GM23248 (cell line): ENCODE data around the gene GGTLC1. TPM values are rescaled to one million over a fixed set of nuclear protein-coding genes. Genes with fewer than 3 reads are reported as not detected.
A peak's percentile ranks its signal among the peaks of the same experiment; 100 is the strongest.
"Not testable (repeated sequence)": the region's sequence is repeated elsewhere in the genome, so short reads cannot be mapped to it uniquely, and the experiment has no call there.

Experiments
- DNase-seq: peaks from one replicate; pipeline ENCODE4 v3.0.0-alpha.2; 2015
- H2AFZ ChIP-seq: fragments of 200-600 bp; sonication (generic); 2 replicates; pipeline ENCODE4 v1.6.1; 2016; ENCODE audit warnings: antibody characterized with exemption
- H3F3A ChIP-seq: fragments of 200-600 bp; sonication (generic); 2 replicates; pipeline ENCODE4 v1.6.1; 2016; ENCODE audit warnings: mild to moderate bottlenecking, antibody characterized with exemption, mixed run types; ENCODE audit not compliant: insufficient read depth
- H3K27ac ChIP-seq: fragments of 200-600 bp; sonication (generic); 2 replicates; pipeline ENCODE4 v1.5.1; 2016; ENCODE audit warnings: mild to moderate bottlenecking
- H3K27me3 ChIP-seq: fragments of 200-600 bp; sonication (generic); replicated peaks from 2 replicates; pipeline ENCODE4 v1.6.1; 2016; ENCODE audit warnings: mild to moderate bottlenecking; ENCODE audit not compliant: insufficient read depth
- H3K36me3 ChIP-seq: fragments of 200-600 bp; sonication (generic); 2 replicates; pipeline ENCODE4 v1.6.1; 2016; ENCODE audit warnings: low read depth, mild to moderate bottlenecking
- H3K4me1 ChIP-seq: fragments of 200-600 bp; sonication (generic); 2 replicates; pipeline ENCODE4 v1.6.1; 2016; ENCODE audit warnings: mild to moderate bottlenecking; ENCODE audit not compliant: insufficient read depth
- H3K4me2 ChIP-seq: fragments of 200-600 bp; sonication (generic); one replicate; pipeline ENCODE4 v1.6.1; 2016; ENCODE audit warnings: mild to moderate bottlenecking; ENCODE audit not compliant: unreplicated experiment
- H3K4me3 ChIP-seq: fragments of 200-600 bp; sonication (generic); 2 replicates; pipeline ENCODE4 v1.5.1; 2016; ENCODE audit warnings: mild to moderate bottlenecking
- H3K79me2 ChIP-seq: fragments of 200-600 bp; sonication (generic); 2 replicates; pipeline ENCODE4 v1.6.1; 2016; ENCODE audit warnings: mild to moderate bottlenecking; ENCODE audit not compliant: insufficient read depth
- H3K9ac ChIP-seq: fragments of 200-600 bp; sonication (generic); 2 replicates; pipeline ENCODE4 v1.6.1; 2016; ENCODE audit warnings: mild to moderate bottlenecking
- H3K9me2 ChIP-seq: fragments of 200-600 bp; sonication (generic); 2 replicates; pipeline ENCODE4 v1.6.1; 2016; ENCODE audit warnings: mixed run types, mild to moderate bottlenecking, moderate library complexity; ENCODE audit not compliant: insufficient read depth
- H3K9me3 ChIP-seq: fragments of 200-600 bp; sonication (generic); one replicate; pipeline ENCODE4 v1.6.1; 2017; ENCODE audit warnings: low read depth
- H4K20me1 ChIP-seq: fragments of 200-600 bp; sonication (generic); 2 replicates; pipeline ENCODE4 v1.6.0; 2016; ENCODE audit not compliant: insufficient read depth
- EZH2 ChIP-seq: fragments of 200-600 bp; sonication (generic); IDR thresholded peaks from 2 replicates; pipeline ENCODE4 v1.6.1; 2018; ENCODE audit warnings: antibody characterized with exemption, mild to moderate bottlenecking; ENCODE audit not compliant: insufficient read depth, poor library complexity, severe bottlenecking
- EZH2phosphoT487 ChIP-seq: fragments of 200-600 bp; sonication (generic); IDR thresholded peaks from 2 replicates; pipeline ENCODE4 v1.6.1; 2018; ENCODE audit warnings: antibody characterized with exemption, moderate library complexity, mild to moderate bottlenecking, low read depth; ENCODE audit not compliant: insufficient read depth
- WGBS, 2 experiments: methylation state at CpG; one replicate each; pipeline ENCODE4 v1.1.6; 2015 to 2017; ENCODE audit warnings: low lambda C conversion rate in 2 of 2, low coverage in 1 of 2; ENCODE audit errors: missing lambda C conversion rate in 2 of 2; 5-methylcytosine and 5-hydroxymethylcytosine counted together
- in situ Hi-C: fragments of 300-500 bp; cut with MboI; formaldehyde crosslinking; loops from 2 replicates; pipeline ENCODE4 v1.15.0; 2020
- polyA plus RNA-seq: library from polyadenylated mRNA; unstranded; fragments of >200 nt; fragmentation: Nextera tagmentation; extraction: Ambion mirVana; gene quantifications from 2 replicates; pipeline ENCODE4 v1.2.1, GENCODE V29; 2016
- total RNA-seq: library from RNA; depleted of rRNA; stranded (reverse); fragments of >200 nt; shearing (Covaris generic); gene quantifications from 2 replicates; pipeline ENCODE4 v1.2.3, GENCODE V29; 2014

Gene GGTLC1
- total and polyA plus RNA-seq, 2 experiments from 2014 or later = not detected

DNA sequence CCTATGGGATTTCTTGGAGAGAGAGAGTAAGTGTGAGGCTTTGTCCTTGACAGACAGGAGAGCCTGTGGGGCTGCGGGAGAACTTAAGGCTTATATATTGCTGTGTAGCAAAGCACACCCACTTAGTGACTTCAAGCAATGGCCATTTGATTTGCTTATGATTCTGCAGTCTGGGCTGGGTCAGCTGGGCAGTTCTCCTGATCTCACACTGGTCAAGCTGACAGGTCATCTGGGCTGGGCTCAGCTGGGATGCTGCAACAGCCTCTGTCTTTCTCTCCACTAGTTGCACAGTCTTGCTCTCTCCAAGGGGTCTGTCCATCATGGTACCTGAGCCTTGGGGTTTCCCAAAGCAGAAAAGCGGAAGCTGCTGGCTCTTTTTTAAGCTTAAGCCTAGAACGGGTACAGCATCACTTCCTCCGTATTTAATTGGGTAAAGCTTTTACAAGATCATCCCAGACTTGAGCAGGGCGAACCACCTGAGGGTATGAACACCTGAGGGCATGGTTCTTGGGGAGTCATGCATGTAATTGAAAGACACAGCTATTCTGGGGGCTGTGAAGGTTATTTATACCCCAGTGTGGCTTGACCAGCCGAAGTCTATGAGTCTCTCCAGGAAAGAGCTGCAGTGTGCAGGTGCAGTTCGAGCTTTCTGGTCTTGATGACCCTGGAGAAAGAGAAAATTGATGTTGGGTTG is 13.3 kb upstream of the GGTLC1 start:
- Histone ChIP-seq H3K9ac (no peak overlapping the region), H3K9me3 (no peaks in the 10 kb centered on the region), H3K4me1 (no peaks in the 10 kb centered on the region), H3K27ac (no peak overlapping the region), H3K4me2 (no peak overlapping the region), H3K27me3 (peaks cover 4% of the 10 kb centered on the region), H3K79me2 (no peaks in the 10 kb centered on the region), H2AFZ (no peak overlapping the region), H3K4me3 (no peak overlapping the region), H3K9me2 (no peaks in the 10 kb centered on the region), H3K36me3 (no peaks in the 10 kb centered on the region), H4K20me1 (no peaks in the 10 kb centered on the region), H3F3A (no peaks in the 10 kb centered on the region)
- DNase-seq = no peak
- TF ChIP-seq EZH2 (no peak), EZH2phosphoT487 (no peak)
- 32 to 38% methylated on average over 7 of the region's 7 CpGs for WGBS, 2 experiments
- in situ Hi-C loops = no loop called here

DNA sequence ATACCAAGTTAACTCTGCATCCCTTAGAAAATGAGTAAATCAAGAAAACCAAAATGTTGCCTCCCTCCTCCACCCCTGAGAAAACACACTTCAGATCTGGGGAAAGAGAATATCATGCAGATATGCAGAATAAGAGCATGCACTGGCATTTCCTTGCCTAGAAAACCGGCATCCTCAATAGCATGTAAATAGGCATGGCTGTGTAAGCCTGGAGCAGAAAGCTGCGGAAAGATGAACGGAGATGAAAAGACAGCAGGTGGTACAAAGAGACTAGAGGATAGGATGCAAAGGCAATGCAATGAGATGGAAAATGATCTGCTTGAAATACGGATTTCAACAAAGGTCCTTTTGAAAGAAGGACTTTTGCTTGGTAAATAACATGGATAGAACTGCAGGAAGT is 10.3 kb upstream of the GGTLC1 start:
- Histone ChIP-seq H3K9me2 (no peaks in the 10 kb centered on the region), H3K27me3 (peaks cover 4% of the 10 kb centered on the region; the same call in 1 of the 2 replicates), H2AFZ (no peak overlapping the region), H3K36me3 (no peaks in the 10 kb centered on the region), H3K27ac (no peak overlapping the region), H4K20me1 (no peaks in the 10 kb centered on the region), H3K4me3 (no peak overlapping the region), H3K4me1 (no peaks in the 10 kb centered on the region), H3K79me2 (no peaks in the 10 kb centered on the region), H3K9me3 (no peaks in the 10 kb centered on the region), H3K9ac (no peak overlapping the region), H3F3A (no peaks in the 10 kb centered on the region), H3K4me2 (no peak overlapping the region)
- 46 to 50% methylated on average over 4 of the region's 4 CpGs for WGBS, 2 experiments
- no peak for DNase-seq
- TF ChIP-seq EZH2phosphoT487 (no peak), EZH2 (no peak)
- in situ Hi-C loops = loop anchor here (25.0 kb wide), 1 partner anchor 312 kb away; the partner anchor contains the start of gene CST4

DNA sequence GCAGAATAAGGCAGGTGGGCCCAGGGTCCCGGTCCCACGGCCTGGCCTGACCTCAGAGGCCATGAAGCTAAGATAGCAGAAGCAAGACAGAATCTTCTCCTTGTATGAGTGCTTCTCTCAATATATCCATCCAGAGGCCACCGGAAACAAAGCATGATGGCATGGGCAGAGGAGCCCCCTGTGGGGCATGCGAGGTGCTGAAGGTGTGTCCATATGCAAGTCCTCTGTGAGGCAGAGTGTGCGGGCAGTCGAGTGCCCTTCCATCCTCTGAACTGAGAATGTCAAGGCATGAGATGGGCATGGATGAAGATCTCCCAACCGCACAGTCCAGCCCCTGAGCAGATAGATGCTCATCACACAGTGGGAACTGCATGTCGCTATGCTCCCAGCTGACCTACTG is 9.8 kb upstream of the GGTLC1 start:
- H3K9me3 ChIP-seq = no peaks in the 10 kb centered on the region
- no peaks in the 10 kb centered on the region for H3F3A ChIP-seq
- in situ Hi-C loops = loop anchor here (25.0 kb wide), 1 partner anchor 311 kb away; the partner anchor contains the start of gene CST4
- no peak for TF ChIP-seq EZH2
- TF ChIP-seq EZH2phosphoT487 = no peak
- no peak overlapping the region for H3K9ac ChIP-seq
- no peak for DNase-seq
- H3K36me3 ChIP-seq = no peaks in the 10 kb centered on the region
- peaks cover 4% of the 10 kb centered on the region; the same call in 1 of the 2 replicates for H3K27me3 ChIP-seq
- whole genome bisulfite sequencing, 2 experiments = 56 to 57% methylated on average over 8 of the region's 8 CpGs
- H3K9me2 ChIP-seq = no peaks in the 10 kb centered on the region
- H3K4me1 ChIP-seq = no peaks in the 10 kb centered on the region
- no peak overlapping the region for H3K4me2 ChIP-seq
- no peaks in the 10 kb centered on the region for H3K79me2 ChIP-seq
- no peak overlapping the region for H2AFZ ChIP-seq
- H3K27ac ChIP-seq = no peak overlapping the region
- H3K4me3 ChIP-seq = no peak overlapping the region
- H4K20me1 ChIP-seq = no peaks in the 10 kb centered on the region

DNA sequence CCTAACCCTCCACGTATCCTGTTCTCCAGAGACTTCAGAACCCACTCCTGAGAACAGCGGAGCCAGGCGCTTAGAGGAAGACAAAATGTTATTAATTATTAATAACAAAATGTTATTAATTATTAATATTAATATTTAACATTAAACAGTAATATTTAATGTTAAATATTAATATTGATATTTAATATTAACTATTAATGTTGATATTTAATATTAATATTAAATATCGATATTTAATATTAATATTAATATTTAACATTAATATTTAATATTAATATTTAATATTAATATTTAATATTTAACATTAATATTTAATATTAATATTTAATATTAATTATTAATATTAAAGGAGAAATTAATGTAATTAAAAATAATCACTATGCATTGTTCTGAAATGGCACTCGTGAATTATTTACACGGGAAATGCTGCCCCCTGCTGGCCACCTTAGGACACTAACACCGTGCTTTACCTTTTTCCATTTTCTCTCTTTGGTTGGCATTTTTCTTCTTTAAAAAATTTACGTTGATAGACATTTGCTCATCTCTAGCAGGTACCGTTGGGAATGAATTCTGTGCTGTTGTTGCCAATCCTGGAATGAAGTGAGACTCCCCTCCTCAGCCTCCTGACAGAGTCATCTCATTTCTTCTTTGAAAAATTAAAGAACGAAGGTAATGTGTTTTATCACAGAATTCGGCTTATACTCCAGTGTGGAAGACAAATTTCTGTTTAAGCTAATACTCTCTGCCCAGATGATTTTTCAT is 7.5 kb upstream of the GGTLC1 start:
- TF ChIP-seq EZH2phosphoT487 (no peak), EZH2 (no peak)
- 40 to 42% methylated on average over 11 of the region's 11 CpGs for WGBS, 2 experiments
- peaks cover 4% of the 10 kb centered on the region; the same call in 1 of the 2 replicates for H3K27me3 ChIP-seq
- H4K20me1 ChIP-seq = no peaks in the 10 kb centered on the region
- H3F3A ChIP-seq = no peaks in the 10 kb centered on the region
- no peak overlapping the region for H2AFZ ChIP-seq
- H3K4me2 ChIP-seq = no peak overlapping the region
- H3K9me2 ChIP-seq = no peaks in the 10 kb centered on the region
- DNase-seq = peak; percentile 65
- no peaks in the 10 kb centered on the region for H3K36me3 ChIP-seq
- in situ Hi-C loops = loop anchor here (25.0 kb wide), 1 partner anchor 309 kb away; the partner anchor contains the start of gene CST4
- no peak overlapping the region for H3K9ac ChIP-seq
- no peaks in the 10 kb centered on the region for H3K79me2 ChIP-seq
- no peak overlapping the region for H3K27ac ChIP-seq
- H3K4me3 ChIP-seq = no peak overlapping the region
- no peaks in the 10 kb centered on the region for H3K4me1 ChIP-seq
- no peaks in the 10 kb centered on the region for H3K9me3 ChIP-seq

DNA sequence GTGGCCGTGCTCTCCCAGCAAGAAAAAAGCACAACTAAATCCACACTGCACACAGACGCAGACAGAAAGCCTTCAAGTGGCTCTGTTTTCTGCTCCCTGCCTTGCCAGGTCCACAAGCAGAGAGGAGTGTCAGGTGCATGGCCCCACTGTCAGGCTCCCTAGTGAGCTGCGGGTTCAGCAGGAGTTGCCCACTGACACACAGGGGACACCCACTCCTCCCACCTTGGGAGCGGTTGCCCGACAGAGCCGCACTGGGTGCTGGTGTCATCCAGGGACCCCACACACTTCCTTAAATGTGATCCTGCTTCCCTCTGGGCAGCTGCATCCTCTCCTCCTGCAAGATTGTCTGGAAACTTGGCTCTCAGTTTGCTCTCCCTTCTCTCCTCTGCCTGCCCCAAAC is 6.7 kb upstream of the GGTLC1 start:
- not testable (repeated sequence) for H2AFZ ChIP-seq, H3K4me3 ChIP-seq, H3K27me3 ChIP-seq, H3K4me2 ChIP-seq, H3K9me3 ChIP-seq, H3K79me2 ChIP-seq, DNase-seq, H3K9ac ChIP-seq, H3F3A ChIP-seq, H3K9me2 ChIP-seq, H3K36me3 ChIP-seq, H3K27ac ChIP-seq, H3K4me1 ChIP-seq, H4K20me1 ChIP-seq
- WGBS, 2 experiments = 57 to 61% methylated on average over 6 of the region's 6 CpGs
- in situ Hi-C loops = loop anchor here (25.0 kb wide), 1 partner anchor 308 kb away; the partner anchor contains the start of gene CST4

DNA sequence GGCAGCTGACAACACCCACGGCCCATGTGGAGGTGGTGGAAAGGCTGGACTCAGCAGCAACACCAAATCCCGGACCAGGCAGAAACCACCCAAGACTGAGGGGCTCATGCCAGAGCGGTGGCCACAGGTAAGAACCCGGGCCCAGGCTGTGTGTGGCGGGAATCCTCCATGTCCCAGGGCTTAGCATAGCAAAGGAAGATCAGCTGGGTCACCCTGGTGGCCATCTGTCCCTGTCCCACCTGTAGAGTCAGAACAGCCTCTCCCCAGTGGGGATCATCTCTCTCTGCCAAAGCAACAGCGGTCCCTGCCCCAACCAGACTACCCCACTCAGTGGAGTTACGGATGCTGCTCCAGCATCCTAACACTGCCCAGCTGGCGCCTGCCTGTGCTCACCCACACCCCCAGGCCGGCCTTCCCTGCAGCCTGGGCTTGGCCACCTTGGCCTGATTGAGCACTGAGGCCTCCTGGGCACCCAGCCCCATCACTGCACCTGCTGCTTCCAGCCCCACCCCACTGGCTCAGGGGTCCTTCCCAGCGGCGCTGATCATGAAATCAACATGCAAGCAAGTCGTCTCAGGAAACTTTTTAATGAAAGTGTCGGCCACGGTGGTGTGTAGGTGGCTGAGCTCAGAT is 5.5 kb upstream of the GGTLC1 start:
- H3K9me2 ChIP-seq, H3F3A ChIP-seq, H3K4me3 ChIP-seq, H3K27me3 ChIP-seq, H3K4me1 ChIP-seq, H3K79me2 ChIP-seq, H3K9me3 ChIP-seq, H3K27ac ChIP-seq, H4K20me1 ChIP-seq, H2AFZ ChIP-seq, H3K4me2 ChIP-seq, H3K36me3 ChIP-seq, H3K9ac ChIP-seq, DNase-seq: not testable (repeated sequence)
- WGBS, 2 experiments = 57 to 66% methylated on average over 13 to 14 of the region's 14 CpGs
- in situ Hi-C loops = loop anchor here (25.0 kb wide), 1 partner anchor 307 kb away; the partner anchor contains the start of gene CST4
